ENCODE results near the gene POLR2I.
"Not testable (repeated sequence)": the region's sequence is repeated elsewhere in the genome, so short reads cannot be mapped to it uniquely, and the experiment has no call there.

The POLR2I gene

GRCh38 chr19:36141039-36141927, 26.6 kb upstream of the POLR2I start:
- Mint-ChIP-seq H3K9me3 (no peaks in the 10 kb centered on the region), H3K27me3 (no peaks in the 10 kb centered on the region), H3K36me3 (ENCODE audit: insufficient read depth) (peaks cover 66% of the 10 kb centered on the region), H3K27ac (peak overlapping the region; percentile 87 to 91), H3K4me3 (peak overlapping the region; percentile 96 to 97), H3K4me1 (ENCODE audit: low read depth in 2 of 2) (peaks cover 19 to 24% of the 10 kb centered on the region in 2 donors)
- DNase-seq (peak; percentile 91 to 97 (median 92)), ATAC-seq (replicated peaks) (peak; percentile 71)

- peak; percentile 19 for ATAC-seq (replicated peaks)
- Mint-ChIP-seq H3K27ac (peak overlapping the region; percentile 87 to 91), H3K36me3 (ENCODE audit: insufficient read depth) (peaks cover 58% of the 10 kb centered on the region), H3K9me3 (no peaks in the 10 kb centered on the region), H3K4me3 (peak overlapping the region; percentile 96 to 97), H3K27me3 (no peaks in the 10 kb centered on the region), H3K4me1 (ENCODE audit: low read depth in 2 of 2) (peaks cover 18 to 23% of the 10 kb centered on the region in 2 donors)
- peak in 2 of 3 experiments; percentile 25 to 37 for DNase-seq
These were observed 25.8 kb upstream of the POLR2I start for GRCh38 chr19:36140304-36141038.

GRCh38 chr19:36139473-36140303, 25.0 kb upstream of the POLR2I start, which contains the start of gene CAPNS1:
CAPNS1 (plus strand) TSS chr19:36140066; CDS start chr19:36141012, 946 bp downstream.
- peaks cover 50% of the 10 kb centered on the region for H3K36me3 Mint-ChIP-seq (ENCODE audit: insufficient read depth)
- no peaks in the 10 kb centered on the region for H3K9me3 Mint-ChIP-seq
- H3K4me1 Mint-ChIP-seq (ENCODE audit: low read depth in 2 of 2), result peaks cover 18 to 23% of the 10 kb centered on the region in 2 donors
- peak; percentile 72 for ATAC-seq (replicated peaks)
- peak within 1 kb of the TSS; percentile 96 to 97 for H3K4me3 Mint-ChIP-seq
- DNase-seq, result peak; percentile 83 to 87 (median 86)
- peak within 1 kb of the TSS; percentile 87 to 91 for H3K27ac Mint-ChIP-seq
- no peaks in the 10 kb centered on the region for H3K27me3 Mint-ChIP-seq

- DNase-seq (no peak), ATAC-seq (replicated peaks) (no peak)
- Mint-ChIP-seq H3K4me1 (ENCODE audit: low read depth in 2 of 2) (peaks cover 18 to 23% of the 10 kb centered on the region in 2 donors), H3K4me3 (peak overlapping the region; percentile 96 to 97), H3K27me3 (no peaks in the 10 kb centered on the region), H3K9me3 (no peaks in the 10 kb centered on the region), H3K36me3 (ENCODE audit: insufficient read depth) (peaks cover 45% of the 10 kb centered on the region), H3K27ac (peak overlapping the region; percentile 87 to 91)
These were observed 24.4 kb upstream of the POLR2I start for GRCh38 chr19:36139120-36139472.

GRCh38 chr19:36136964-36137686, 22.4 kb upstream of the POLR2I start:
- peaks cover 33% of the 10 kb centered on the region for H3K36me3 Mint-ChIP-seq (ENCODE audit: insufficient read depth)
- peaks cover 18 to 24% of the 10 kb centered on the region in 2 donors for H3K4me1 Mint-ChIP-seq (ENCODE audit: low read depth in 2 of 2)
- ATAC-seq (replicated peaks) (no peak), DNase-seq (no peak)
- H3K27me3 Mint-ChIP-seq, result no peaks in the 10 kb centered on the region
- H3K4me3 Mint-ChIP-seq, result peak overlapping the region in 1 of 2 donors; percentile 42
- H3K9me3 Mint-ChIP-seq, result no peaks in the 10 kb centered on the region
- peak overlapping the region in 1 of 2 donors; percentile 85 for H3K27ac Mint-ChIP-seq

- Mint-ChIP-seq H3K36me3 (ENCODE audit: insufficient read depth) (peaks cover 12% of the 10 kb centered on the region), H3K4me1 (ENCODE audit: low read depth in 2 of 2) (peaks cover 13 to 20% of the 10 kb centered on the region in 2 donors)
- H3K9me3 Mint-ChIP-seq; H3K4me3 Mint-ChIP-seq; H3K27me3 Mint-ChIP-seq; H3K27ac Mint-ChIP-seq; DNase-seq; ATAC-seq (replicated peaks): not testable (repeated sequence)
These were observed 20.2 kb upstream of the POLR2I start for GRCh38 chr19:36134867-36135266.

GRCh38 chr19:36131221-36131620, 16.5 kb upstream of the POLR2I start:
- ATAC-seq (replicated peaks), result peak; percentile 18
- Mint-ChIP-seq H3K4me1 (ENCODE audit: low read depth in 2 of 2) (peaks cover 20 to 24% of the 10 kb centered on the region in 2 donors), H3K27ac (peak overlapping the region; percentile 87 to 89), H3K4me3 (peak overlapping the region; percentile 36 to 37)
- not testable (repeated sequence) for H3K27me3 Mint-ChIP-seq; H3K9me3 Mint-ChIP-seq; H3K36me3 Mint-ChIP-seq (ENCODE audit: insufficient read depth)
- peak in 2 of 3 experiments; percentile 11 to 13 for DNase-seq

- Mint-ChIP-seq H3K4me3 (peak overlapping the region; percentile 71 to 79), H3K27ac (peak overlapping the region; percentile 66 to 92), H3K27me3 (no peaks in the 10 kb centered on the region), H3K9me3 (no peaks in the 10 kb centered on the region), H3K36me3 (ENCODE audit: insufficient read depth) (peaks cover 5% of the 10 kb centered on the region), H3K4me1 (ENCODE audit: low read depth in 2 of 2) (peaks cover 20 to 24% of the 10 kb centered on the region in 2 donors)
- ATAC-seq (replicated peaks) (peak; percentile 1), DNase-seq (no peak)
These were observed 13.7 kb upstream of the POLR2I start for GRCh38 chr19:36128392-36128736.

GRCh38 chr19:36125557-36125956, 10.9 kb upstream of the POLR2I start:
- Mint-ChIP-seq H3K9me3 (no peaks in the 10 kb centered on the region), H3K4me1 (ENCODE audit: low read depth in 2 of 2) (peaks cover 8 to 11% of the 10 kb centered on the region in 2 donors), H3K4me3 (no peak overlapping the region), H3K27me3 (no peaks in the 10 kb centered on the region), H3K36me3 (ENCODE audit: insufficient read depth) (peaks cover 25% of the 10 kb centered on the region), H3K27ac (no peak overlapping the region)
- DNase-seq, result no peak
- no peak for ATAC-seq (replicated peaks)

- Mint-ChIP-seq H3K36me3 (ENCODE audit: insufficient read depth) (peaks cover 55% of the 10 kb centered on the region), H3K4me1 (ENCODE audit: low read depth in 2 of 2) (peaks cover 16 to 19% of the 10 kb centered on the region in 2 donors), H3K27ac (no peak overlapping the region), H3K9me3 (no peaks in the 10 kb centered on the region), H3K27me3 (no peaks in the 10 kb centered on the region), H3K4me3 (no peak overlapping the region)
- ATAC-seq (replicated peaks) (no peak), DNase-seq (no peak)
These were observed 6.9 kb upstream of the POLR2I start for GRCh38 chr19:36121486-36122124.

GRCh38 chr19:36120984-36121358, 6.3 kb upstream of the POLR2I start:
- ATAC-seq (replicated peaks), result no peak
- DNase-seq, result no peak
- H3K4me1 Mint-ChIP-seq (ENCODE audit: low read depth in 2 of 2), result peaks cover 20 to 25% of the 10 kb centered on the region in 2 donors
- H3K4me3 Mint-ChIP-seq, result no peak overlapping the region
- H3K27me3 Mint-ChIP-seq, result no peaks in the 10 kb centered on the region
- H3K27ac Mint-ChIP-seq, result peak overlapping the region in 1 of 2 donors; percentile 72
- peaks cover 56% of the 10 kb centered on the region for H3K36me3 Mint-ChIP-seq (ENCODE audit: insufficient read depth)
- H3K9me3 Mint-ChIP-seq, result no peaks in the 10 kb centered on the region
